ENCODE measurements around the gene TMEM132A.

DNA sequence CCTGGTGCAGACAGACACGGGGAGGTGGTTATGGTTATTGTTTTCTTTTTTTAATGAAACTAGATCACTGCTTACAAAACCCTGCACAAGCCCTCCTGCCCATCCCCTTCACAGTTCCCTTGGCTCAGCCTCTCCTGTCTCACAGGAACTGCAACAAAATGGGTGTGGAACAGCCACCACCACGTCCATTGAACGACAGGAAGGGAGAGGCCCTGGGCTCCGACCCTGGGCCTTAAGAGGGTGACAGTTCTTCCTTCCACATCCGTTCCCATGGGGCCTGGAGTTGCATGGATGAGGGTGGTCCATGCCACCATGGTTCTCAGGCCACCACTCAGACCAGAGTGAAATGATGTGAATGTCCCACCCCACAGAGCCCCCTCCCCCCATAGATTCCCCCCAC, 33.6 kb upstream of the TMEM132A start:
- TF ChIP-seq EZH2 (IDR thresholded peaks at IDR 0.05), result no peak
- TF ChIP-seq, protein P1, sequence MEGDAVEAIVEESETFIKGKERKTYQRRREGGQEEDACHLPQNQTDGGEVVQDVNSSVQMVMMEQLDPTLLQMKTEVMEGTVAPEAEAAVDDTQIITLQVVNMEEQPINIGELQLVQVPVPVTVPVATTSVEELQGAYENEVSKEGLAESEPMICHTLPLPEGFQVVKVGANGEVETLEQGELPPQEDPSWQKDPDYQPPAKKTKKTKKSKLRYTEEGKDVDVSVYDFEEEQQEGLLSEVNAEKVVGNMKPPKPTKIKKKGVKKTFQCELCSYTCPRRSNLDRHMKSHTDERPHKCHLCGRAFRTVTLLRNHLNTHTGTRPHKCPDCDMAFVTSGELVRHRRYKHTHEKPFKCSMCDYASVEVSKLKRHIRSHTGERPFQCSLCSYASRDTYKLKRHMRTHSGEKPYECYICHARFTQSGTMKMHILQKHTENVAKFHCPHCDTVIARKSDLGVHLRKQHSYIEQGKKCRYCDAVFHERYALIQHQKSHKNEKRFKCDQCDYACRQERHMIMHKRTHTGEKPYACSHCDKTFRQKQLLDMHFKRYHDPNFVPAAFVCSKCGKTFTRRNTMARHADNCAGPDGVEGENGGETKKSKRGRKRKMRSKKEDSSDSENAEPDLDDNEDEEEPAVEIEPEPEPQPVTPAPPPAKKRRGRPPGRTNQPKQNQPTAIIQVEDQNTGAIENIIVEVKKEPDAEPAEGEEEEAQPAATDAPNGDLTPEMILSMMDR (IDR thresholded peaks at IDR 0.05), result no peak
